Loucy (cell line): ENCODE measurements around the gene ZNF398.

ENCODE experiments used
- EZH2phosphoT487 ChIP-seq: fragments of 200-600 bp; IDR thresholded peaks from 2 replicates; pipeline ENCODE4 v1.6.1; 2018; ENCODE audit warnings: antibody characterized with exemption, mild to moderate bottlenecking, moderate library complexity, borderline replicate concordance
- TF ChIP-seq, protein P1 (sequence below): fragments of 200-600 bp; sonication (generic); conservative IDR thresholded peaks from 2 replicates; pipeline ENCODE4 v1.5.1; 2014; ENCODE audit warnings: mild to moderate bottlenecking, antibody characterized with exemption, low read length

DNA sequence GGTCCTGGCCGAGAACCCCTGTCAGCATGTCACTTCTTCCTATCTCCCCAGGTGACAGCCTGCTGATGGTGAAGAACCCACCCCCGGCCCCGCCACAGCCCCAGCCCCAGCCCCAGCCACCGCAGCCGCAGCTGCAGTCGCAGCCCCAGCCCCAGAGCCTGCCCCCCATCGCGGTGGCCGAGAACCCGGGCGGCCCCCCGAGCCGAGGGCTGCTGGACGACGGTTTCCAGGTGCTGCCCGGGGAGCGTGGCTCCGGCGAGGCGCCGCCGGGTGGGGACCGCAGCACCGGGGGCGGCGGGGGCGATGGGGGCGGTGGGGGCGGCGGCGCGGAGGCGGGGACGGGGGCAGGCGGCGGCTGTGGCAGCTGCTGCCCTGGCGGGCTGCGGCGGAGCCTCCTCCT is 76.5 kb downstream of the ZNF398 start:
- TF ChIP-seq, protein P1, sequence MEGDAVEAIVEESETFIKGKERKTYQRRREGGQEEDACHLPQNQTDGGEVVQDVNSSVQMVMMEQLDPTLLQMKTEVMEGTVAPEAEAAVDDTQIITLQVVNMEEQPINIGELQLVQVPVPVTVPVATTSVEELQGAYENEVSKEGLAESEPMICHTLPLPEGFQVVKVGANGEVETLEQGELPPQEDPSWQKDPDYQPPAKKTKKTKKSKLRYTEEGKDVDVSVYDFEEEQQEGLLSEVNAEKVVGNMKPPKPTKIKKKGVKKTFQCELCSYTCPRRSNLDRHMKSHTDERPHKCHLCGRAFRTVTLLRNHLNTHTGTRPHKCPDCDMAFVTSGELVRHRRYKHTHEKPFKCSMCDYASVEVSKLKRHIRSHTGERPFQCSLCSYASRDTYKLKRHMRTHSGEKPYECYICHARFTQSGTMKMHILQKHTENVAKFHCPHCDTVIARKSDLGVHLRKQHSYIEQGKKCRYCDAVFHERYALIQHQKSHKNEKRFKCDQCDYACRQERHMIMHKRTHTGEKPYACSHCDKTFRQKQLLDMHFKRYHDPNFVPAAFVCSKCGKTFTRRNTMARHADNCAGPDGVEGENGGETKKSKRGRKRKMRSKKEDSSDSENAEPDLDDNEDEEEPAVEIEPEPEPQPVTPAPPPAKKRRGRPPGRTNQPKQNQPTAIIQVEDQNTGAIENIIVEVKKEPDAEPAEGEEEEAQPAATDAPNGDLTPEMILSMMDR, result no peak
- no peak for TF ChIP-seq EZH2phosphoT487
